Activated naive CD4-positive, alpha-beta T cell (primary cell): ENCODE measurements around the gene RPL34.
"Not testable (repeated sequence)": the region's sequence is repeated elsewhere in the genome, so short reads cannot be mapped to it uniquely, and the experiment has no call there.

Experiments used
- DNase-seq, 4 experiments: peaks; one replicate each; lab custom pipeline; 2025; lab: John Stamatoyannopoulos, UW

RPL34 gene

GRCh38 chr4:108620101-108620932 is at the start of gene RPL34:
Gene RPL34, plus strand, starts transcription at chr4:108620576. Its CDS starts 1,384 bp downstream, at chr4:108621960.
- peak; percentile 80 to 92 (median 88) for DNase-seq

GRCh38 chr4:108570993-108571569 is 49.3 kb upstream of the RPL34 start:
- DNase-seq, result no peak

GRCh38 chr4:108574402-108574801 is 46.0 kb upstream of the RPL34 start:
- DNase-seq, result no peak

GRCh38 chr4:108581083-108581482 is 39.3 kb upstream of the RPL34 start:
- DNase-seq, result no peak

GRCh38 chr4:108586778-108587177 is 33.6 kb upstream of the RPL34 start:
- DNase-seq, result no peak

GRCh38 chr4:108588878-108589277 is 31.5 kb upstream of the RPL34 start:
- DNase-seq, result no peak

GRCh38 chr4:108589961-108590360 is 30.4 kb upstream of the RPL34 start:
- DNase-seq, result no peak

- no peak for DNase-seq
These were observed 29.6 kb upstream of the RPL34 start for GRCh38 chr4:108590776-108591175.

- no peak for DNase-seq
These were observed 27.7 kb upstream of the RPL34 start for GRCh38 chr4:108592674-108592986.

GRCh38 chr4:108594296-108594695 is 26.1 kb upstream of the RPL34 start:
- not testable (repeated sequence) for DNase-seq

- no peak for DNase-seq
These were observed 24.0 kb upstream of the RPL34 start for GRCh38 chr4:108596344-108596743.

GRCh38 chr4:108601106-108601505 is 19.3 kb upstream of the RPL34 start:
- DNase-seq, result no peak

- DNase-seq, result peak in 1 of 4 experiments; percentile 15
These were observed 18.8 kb upstream of the RPL34 start for GRCh38 chr4:108601532-108601931.

- DNase-seq, result no peak
These were observed 18.2 kb upstream of the RPL34 start for GRCh38 chr4:108602163-108602562.

- DNase-seq, result no peak
These were observed 13.1 kb upstream of the RPL34 start for GRCh38 chr4:108607079-108607815.

- DNase-seq, result no peak
These were observed 9.0 kb upstream of the RPL34 start for GRCh38 chr4:108611365-108611764.

GRCh38 chr4:108612365-108612764 is 8.0 kb upstream of the RPL34 start:
- DNase-seq, result no peak

- peak in 2 of 4 experiments; percentile 1 to 10 for DNase-seq
These were observed 840 bp upstream of the RPL34 start for GRCh38 chr4:108619372-108620100.

GRCh38 chr4:108620933-108621905 is 843 bp downstream of the RPL34 start:
- no peak for DNase-seq

- no peak for DNase-seq
These were observed 1.6 kb downstream of the RPL34 start for GRCh38 chr4:108622022-108622421.

GRCh38 chr4:108622828-108623227 is 2.5 kb downstream of the RPL34 start:
- DNase-seq, result no peak
